DND-41 (cell line): ENCODE measurements around the gene ZNRD2.

Source experiments
- CTCF ChIP-seq: IDR thresholded peaks from 2 replicates; pipeline ENCODE4 v1.5.1; 2012; ENCODE audit warnings: borderline replicate concordance, low read length, moderate library complexity, mild to moderate bottlenecking; ENCODE audit not compliant: poor library complexity, severe bottlenecking; ENCODE audit errors: extremely low read depth
- EZH2 ChIP-seq: IDR thresholded peaks from 3 replicates; pipeline ENCODE4 v1.6.1; 2012; ENCODE audit warnings: borderline replicate concordance, low read depth, mild to moderate bottlenecking, moderate library complexity, low read length, inconsistent platforms; ENCODE audit not compliant: severe bottlenecking

DNA sequence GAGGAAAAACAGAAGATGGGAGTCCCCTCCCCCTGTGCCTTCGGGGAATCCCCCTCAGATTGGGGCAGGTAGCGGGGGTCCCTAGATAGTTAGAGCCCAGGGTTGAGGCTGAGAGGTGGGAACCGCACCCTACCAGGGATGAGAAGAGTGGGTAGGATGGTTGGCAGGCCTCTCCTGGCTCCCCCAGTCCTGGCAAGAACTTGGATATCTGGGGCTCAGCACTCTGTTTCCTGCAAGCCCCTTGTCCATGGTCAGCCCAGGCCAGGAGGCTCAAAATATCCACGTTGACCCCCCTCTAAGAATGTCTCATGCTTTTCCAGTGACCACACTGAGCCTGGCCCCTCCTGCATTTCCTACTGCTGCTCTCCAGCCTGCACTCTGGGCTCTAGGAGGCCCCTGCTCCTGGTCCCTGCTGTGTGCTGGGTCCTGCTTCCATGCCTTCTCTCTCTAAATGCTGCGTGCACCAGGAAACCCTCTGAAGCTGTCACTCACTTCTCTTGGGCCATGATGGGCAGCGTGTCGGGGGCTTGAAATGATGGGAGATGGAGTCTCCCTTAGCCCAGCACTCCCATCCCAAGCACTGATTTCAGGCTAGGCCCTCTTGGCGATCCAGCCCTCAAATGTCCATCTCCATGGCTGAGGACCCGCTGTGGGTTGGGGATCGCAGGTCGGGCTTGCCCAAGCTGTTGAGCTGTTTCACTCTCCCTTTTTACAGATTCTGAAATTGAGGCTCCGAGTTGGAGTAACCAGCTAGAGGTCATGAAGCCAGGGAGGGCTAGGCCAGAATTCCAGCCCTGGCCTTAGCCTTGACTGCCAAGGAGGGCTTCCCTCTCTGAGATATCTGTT lies 41.7 kb downstream of the ZNRD2 start:
- TF ChIP-seq CTCF (no peak), EZH2 (no peak)
